Epithelial cell of esophagus (primary cell): Measurements from ENCODE around the gene EXOC2.
"Not testable (repeated sequence)": the region's sequence is repeated elsewhere in the genome, so short reads cannot be mapped to it uniquely, and the experiment has no call there.

Experiments used
- DNase-seq: peaks from one replicate; pipeline ENCODE4 v3.0.0; 2010; ENCODE audit warnings: low read depth
- H3K4me3 ChIP-seq: 2 replicates; pipeline ENCODE4 v1.5.1; 2011; ENCODE audit warnings: mild to moderate bottlenecking, low read length, control low read depth
- TF ChIP-seq, protein P1 (sequence below): IDR thresholded peaks from 2 replicates; pipeline ENCODE4 v1.5.1; 2011; ENCODE audit warnings: low read depth, mild to moderate bottlenecking, low read length, control low read depth, inconsistent platforms; ENCODE audit not compliant: insufficient read depth; ENCODE audit errors: missing control alignments

The EXOC2 gene

DNA sequence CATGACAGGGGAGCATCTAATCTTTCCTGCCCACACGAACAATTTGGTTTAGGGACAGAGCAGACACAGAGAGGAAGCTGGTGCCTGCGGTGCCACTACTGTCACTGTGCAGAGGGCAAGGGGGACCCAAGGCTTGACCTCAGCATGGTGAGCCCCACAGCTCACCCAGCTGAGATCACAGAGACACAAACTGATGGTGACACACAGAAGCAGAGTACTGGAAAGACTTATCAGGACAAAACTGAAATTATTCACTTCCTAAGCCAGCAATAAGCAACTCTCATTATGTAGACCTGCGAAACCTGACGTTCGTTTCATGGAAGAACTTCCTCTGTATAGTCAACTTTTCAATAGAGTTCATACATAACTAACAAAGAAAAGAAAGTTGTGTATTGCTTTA is 122.1 kb downstream of the EXOC2 start:
- H3K4me3 ChIP-seq = no peak overlapping the region
- DNase-seq = no peak
- TF ChIP-seq, protein P1, sequence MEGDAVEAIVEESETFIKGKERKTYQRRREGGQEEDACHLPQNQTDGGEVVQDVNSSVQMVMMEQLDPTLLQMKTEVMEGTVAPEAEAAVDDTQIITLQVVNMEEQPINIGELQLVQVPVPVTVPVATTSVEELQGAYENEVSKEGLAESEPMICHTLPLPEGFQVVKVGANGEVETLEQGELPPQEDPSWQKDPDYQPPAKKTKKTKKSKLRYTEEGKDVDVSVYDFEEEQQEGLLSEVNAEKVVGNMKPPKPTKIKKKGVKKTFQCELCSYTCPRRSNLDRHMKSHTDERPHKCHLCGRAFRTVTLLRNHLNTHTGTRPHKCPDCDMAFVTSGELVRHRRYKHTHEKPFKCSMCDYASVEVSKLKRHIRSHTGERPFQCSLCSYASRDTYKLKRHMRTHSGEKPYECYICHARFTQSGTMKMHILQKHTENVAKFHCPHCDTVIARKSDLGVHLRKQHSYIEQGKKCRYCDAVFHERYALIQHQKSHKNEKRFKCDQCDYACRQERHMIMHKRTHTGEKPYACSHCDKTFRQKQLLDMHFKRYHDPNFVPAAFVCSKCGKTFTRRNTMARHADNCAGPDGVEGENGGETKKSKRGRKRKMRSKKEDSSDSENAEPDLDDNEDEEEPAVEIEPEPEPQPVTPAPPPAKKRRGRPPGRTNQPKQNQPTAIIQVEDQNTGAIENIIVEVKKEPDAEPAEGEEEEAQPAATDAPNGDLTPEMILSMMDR = no peak

DNA sequence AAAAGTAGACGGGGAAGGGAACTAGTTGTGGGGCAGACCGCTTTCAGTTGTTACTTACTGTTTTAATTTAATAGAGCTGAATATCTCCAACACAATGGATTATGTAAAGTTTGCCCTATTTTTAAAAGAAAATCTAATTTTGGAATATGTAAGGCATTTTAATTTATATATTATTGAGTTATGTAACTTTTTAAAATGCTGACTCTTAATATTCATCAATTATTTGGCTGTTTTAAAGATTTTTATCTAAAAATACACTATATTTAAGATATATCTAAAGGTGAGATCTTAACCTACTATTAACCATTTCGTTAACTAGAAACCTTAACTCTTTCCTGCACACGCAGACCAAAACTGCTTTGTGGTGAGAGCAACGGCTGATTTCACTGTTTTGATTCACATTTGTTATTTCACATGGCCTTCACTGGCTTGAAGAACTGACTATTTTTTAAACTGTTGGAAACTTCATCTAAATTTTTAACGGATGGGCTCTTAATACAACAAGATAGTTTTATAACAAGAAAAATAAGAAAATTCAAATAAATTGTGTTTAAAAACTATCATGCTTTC is 123.9 kb downstream of the EXOC2 start:
- no peak for DNase-seq
- TF ChIP-seq, protein P1 = no peak
- no peak overlapping the region for H3K4me3 ChIP-seq

DNA sequence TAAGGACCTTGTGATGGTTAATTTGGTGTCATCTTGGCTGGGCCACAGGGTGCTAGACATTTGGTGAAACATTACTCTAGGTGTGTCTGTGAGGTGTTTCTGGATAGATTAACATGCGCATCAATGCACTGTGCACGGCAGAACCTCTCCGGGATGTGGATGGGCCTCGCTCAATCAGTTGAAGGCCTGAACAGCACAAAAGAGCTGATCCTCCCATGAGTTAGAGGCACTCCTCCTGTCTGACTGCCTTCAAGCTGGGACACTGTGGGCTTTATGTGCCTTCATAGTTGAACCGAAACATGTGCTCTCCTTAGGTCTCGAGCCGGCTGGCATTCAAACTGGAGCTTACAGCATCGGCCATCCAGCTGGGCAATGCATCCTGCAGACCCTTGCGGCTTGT is 124.9 kb downstream of the EXOC2 start:
- H3K4me3 ChIP-seq = no peak overlapping the region
- TF ChIP-seq, protein P1 = no peak
- DNase-seq = no peak

DNA sequence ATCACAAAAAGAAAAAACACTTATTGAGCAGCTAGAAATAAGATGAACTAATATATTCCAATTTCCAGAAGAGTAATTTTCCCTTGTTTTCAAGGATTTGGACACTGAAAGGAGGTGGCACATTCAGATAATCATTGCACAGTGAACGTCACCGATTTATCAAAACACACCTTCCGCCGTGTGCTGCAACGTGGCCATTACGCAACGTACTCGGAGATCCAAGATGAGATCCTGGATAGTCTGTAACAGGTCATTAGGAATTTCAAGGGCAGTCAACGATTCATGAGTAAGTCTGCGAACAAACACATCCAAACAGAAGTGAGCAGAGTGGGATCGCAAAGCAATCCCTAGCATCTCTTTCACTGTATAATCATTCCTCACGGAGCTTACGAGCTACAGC is 129.1 kb downstream of the EXOC2 start:
- no peak for DNase-seq
- H3K4me3 ChIP-seq = no peak overlapping the region
- TF ChIP-seq, protein P1 = no peak

DNA sequence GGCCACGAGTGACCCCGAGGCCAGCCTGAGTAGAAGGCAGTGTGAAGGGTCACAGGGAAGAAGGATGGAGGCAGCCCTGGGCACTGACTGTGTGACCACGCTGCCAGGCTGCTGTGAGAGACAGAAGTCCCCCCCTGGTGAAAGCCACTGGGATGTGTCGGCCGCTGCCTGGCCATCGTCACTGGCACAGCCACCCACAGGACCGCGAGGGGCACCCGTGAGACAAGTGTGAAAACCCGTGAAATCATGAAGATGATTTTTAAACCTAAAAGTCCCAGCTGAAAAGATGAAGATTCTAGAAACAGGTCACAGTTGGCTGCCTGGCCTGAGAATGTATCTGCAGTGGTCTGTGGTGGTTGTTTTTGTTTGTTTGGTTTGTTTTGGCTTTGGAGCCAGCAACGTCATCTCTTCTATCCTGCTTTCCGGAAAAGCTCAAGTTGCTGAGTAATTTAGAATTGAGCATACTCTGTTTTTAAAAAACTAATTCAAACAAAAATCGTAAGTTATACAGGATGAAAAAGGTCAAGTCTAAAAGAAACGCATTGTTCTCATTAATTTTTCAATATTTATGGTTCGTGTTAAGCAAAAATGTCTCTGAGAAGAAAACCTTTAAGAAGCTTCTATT is 130.8 kb downstream of the EXOC2 start:
- DNase-seq = no peak
- no peak overlapping the region for H3K4me3 ChIP-seq
- TF ChIP-seq, protein P1 = no peak

DNA sequence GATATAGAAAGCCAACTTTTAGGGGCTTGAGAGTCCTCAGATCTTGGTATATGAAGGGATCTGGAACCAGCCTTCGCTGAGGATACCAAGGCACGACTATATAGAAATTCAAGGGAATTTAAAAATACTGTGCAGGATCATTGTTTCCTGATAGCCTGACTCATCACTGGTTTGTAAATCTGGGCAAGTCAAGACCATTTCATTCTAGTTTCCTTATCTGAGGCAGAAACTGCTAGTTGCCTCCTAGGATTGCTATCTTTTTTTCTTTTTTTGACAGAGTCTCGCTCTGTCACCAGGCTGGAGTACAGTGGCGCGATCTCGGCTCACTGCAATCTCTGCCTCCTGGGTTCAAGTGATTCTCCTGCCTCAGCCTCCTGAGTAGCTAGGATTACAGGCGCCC is 131.6 kb downstream of the EXOC2 start:
- H3K4me3 ChIP-seq = not testable (repeated sequence)
- DNase-seq = peak; percentile 70

DNA sequence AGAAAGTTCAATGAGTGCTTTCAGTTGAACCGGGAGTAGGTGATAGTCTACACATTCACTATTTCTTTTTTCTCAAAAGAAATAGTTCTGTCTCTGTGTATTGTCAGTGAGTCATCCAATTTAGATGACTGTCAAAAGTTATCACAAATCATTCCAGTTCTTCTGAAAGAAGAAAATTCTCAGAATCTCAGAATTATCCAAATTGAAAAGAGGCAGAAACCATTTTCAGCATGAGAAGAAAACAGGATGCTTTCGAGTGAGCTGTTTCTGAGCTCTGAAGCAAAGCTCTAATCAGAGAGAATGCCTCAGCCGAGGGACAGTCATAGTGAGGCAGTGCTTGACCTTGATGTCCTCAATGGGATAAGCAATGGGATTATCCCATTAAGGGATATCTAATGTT is 134.0 kb downstream of the EXOC2 start:
- TF ChIP-seq, protein P1 = no peak
- no peak for DNase-seq

DNA sequence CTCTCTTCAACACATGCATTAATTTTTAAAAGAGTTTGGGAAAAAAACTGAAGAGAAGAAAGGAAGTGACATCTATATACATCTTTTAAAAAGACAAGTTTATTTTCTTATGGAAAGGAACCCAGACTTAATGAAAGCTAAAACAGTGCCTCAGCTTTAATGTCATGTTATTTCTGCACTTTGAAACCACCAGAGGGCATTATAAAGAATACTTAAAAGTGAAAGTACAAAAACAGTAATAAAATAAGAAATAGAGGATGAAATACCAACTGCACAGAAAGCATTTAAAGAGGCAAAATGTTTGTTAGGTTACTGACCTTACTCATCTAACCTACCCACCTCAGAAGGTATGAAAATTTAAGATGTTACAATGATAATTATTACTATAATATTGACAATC is 134.8 kb downstream of the EXOC2 start:
- no peak for DNase-seq
- TF ChIP-seq, protein P1 = no peak
- no peak overlapping the region for H3K4me3 ChIP-seq

More for the DNA sequence above, 134.0 kb downstream of the EXOC2 start:
- no peak overlapping the region for H3K4me3 ChIP-seq
